HG02970 (cell line): ENCODE data around the gene FAM13A.
"Not testable (repeated sequence)": the region's sequence is repeated elsewhere in the genome, so short reads cannot be mapped to it uniquely, and the experiment has no call there.

Source experiments
- ATAC-seq: cut with Tn5 transposase; IDR thresholded peaks from one replicate; pipeline ENCODE4 v1.9.1; 2021; ENCODE audit warnings: mild to moderate bottlenecking, moderate library complexity, moderate number of reproducible peaks; ENCODE audit not compliant: unreplicated experiment, low FRiP score

The FAM13A gene

GRCh38 chr4:88911246-88912212 lies 145.5 kb downstream of the FAM13A start:
- no peak for ATAC-seq

GRCh38 chr4:88910101-88910500 lies 146.9 kb downstream of the FAM13A start:
- no peak for ATAC-seq

- ATAC-seq: no peak
These were observed 148.5 kb downstream of the FAM13A start for GRCh38 chr4:88908521-88908920.

- no peak for ATAC-seq
These were observed 149.0 kb downstream of the FAM13A start for GRCh38 chr4:88908003-88908402.

GRCh38 chr4:88907478-88907877 lies 149.5 kb downstream of the FAM13A start:
- no peak for ATAC-seq

DNA sequence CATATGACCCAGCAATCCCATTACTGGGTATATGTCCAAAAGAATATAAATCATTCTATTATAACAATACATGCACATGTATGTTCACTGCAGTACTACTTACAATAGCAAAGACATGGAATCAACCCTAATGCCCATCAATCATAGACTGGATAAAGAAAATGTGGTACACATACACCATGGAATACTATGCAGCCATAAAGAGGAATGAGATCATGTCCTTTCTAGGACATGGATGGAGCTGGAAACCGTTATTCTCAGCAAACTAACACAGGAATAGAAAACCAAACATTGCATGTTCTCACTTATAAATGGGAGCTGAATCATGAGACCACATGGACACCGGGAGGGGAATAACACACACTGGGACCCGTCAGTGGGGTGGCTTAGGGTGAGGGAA lies 152.7 kb downstream of the FAM13A start:
- not testable (repeated sequence) for ATAC-seq

DNA sequence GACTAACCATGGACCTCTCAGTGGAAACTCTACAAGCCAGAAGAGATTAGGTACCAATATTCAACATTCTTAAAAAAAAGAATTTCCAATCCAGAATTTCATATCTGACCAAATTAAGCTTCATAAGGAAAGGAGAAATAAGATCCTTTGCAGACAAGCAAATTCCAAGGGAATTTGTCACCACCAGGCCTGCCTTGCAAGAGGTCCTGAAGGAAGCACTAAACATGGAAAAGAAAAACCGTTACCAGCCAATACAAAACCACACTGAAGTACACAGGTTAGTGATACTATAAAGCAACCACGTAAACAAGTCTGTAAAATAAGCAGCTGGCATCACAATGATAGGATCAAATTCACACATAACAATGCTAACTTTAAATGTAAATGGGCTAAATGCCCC lies 156.6 kb downstream of the FAM13A start:
- no peak for ATAC-seq

GRCh38 chr4:88897752-88898151 lies 159.2 kb downstream of the FAM13A start:
- ATAC-seq: no peak

DNA sequence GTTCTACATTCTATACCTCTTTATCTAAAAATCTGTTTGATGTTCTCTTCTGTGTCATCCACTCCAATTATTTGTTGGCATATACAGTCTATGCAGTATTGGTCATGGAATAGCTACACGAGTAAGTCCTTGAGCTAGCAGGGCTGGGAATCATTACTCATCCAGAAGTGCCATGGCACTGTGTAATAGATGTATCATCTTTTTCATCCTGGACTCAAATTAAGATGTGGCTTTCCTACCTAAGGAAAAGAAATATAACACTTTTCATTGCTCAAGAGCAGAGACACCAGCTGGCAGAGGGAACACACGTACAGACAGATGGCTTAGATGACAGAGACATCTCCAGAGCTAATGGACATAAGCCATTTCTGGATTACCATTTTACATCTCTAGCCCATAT lies 159.8 kb downstream of the FAM13A start:
- ATAC-seq: no peak

- no peak for ATAC-seq
These were observed 163.0 kb downstream of the FAM13A start for GRCh38 chr4:88893961-88894360.

DNA sequence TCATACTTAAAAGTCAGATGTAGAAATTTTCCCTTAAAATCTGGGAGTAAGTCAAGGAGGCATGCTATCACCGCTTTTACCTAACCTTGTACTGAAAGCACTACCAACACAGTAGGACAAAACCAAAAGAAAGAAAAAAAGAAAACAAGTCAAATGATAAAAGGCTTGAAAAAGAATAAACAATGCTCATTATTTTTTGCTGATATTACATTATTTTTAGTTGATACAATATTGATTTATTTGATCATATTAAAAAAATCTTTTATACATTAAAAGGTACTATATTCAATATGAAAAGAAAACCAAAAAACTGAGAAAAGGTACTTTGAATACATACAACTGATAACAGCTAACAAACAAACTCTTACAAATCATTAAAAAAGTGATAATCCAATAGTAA lies 164.3 kb downstream of the FAM13A start:
- ATAC-seq: no peak

GRCh38 chr4:88891636-88892035 lies 165.3 kb downstream of the FAM13A start:
- ATAC-seq: no peak

- not testable (repeated sequence) for ATAC-seq
These were observed 169.6 kb downstream of the FAM13A start for GRCh38 chr4:88887409-88887808.

DNA sequence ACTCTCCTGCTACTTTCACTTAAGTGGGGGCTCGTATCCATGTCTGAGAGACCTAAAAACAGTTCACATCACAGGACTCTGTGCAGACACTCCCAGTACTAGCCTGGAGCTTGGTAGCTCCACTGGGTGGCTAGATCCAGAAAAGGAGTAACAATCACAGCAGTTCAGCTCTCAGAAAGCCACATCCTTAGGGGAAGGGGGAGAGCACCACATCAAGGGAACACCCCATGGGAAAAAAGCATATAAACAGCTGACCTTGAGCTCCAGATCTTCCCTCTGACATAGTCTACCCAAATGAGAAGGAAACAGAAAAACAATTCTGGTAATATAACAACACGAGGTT lies 175.8 kb downstream of the FAM13A start:
- no peak for ATAC-seq

GRCh38 chr4:88880501-88881226 lies 176.3 kb downstream of the FAM13A start:
- no peak for ATAC-seq

GRCh38 chr4:88879991-88880390 lies 177.0 kb downstream of the FAM13A start:
- no peak for ATAC-seq

- no peak for ATAC-seq
These were observed 178.3 kb downstream of the FAM13A start for GRCh38 chr4:88878642-88879041.

DNA sequence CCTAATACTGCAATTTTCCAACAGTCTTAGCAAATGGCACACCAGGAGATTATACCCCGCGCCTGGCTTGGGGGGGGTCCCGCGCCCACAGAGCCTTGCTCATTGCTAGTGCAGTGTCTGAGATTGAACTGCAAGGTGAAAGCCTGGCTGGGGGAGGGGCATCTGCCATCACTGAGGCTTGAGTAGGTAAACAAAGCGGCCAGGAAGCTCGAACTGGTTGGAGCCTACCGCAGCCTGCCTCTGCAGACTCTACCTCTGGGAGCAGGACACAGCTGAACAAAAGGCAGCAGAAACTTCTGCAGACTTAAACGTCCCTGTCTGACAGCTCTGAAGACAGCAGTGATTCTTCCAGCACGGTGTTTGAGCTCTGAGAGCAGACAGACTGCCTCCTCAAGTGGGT lies 186.6 kb downstream of the FAM13A start:
- ATAC-seq: no peak

GRCh38 chr4:88868510-88868909 lies 188.5 kb downstream of the FAM13A start:
- ATAC-seq: no peak

DNA sequence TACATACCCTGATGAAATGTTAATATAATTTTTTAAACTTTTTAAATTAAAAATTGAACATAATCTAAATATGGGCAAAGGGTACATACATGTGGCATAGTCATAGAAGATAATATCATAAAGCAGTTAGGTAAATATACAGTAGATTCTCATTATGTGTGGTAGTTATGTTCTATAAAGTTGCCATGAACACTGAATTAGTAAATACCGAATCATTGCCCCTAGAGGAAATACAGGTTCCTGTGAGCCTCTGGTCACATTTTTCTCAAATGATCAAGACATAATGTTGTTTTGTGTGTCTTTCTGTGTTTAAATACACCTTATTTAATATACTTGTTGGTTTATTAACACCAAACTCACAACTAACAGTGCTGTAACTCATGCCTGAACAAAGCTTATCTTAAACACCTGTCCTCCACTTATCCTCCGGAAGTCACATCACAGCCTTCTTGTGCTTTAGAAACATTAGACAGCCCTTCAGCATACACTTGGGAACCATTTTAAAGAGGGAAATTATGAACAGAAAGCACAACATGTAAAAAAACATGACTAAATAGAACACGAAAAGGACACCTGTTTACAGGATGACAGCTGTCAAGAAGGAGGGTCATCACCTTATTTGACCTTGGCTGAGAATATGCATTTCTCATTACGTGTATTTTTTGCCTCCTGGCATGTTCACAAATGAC lies 190.0 kb downstream of the FAM13A start:
- ATAC-seq: no peak

- ATAC-seq: no peak
These were observed 191.5 kb downstream of the FAM13A start for GRCh38 chr4:88865466-88865865.
